ENCODE measurements around the gene DRG1.
"Not testable (repeated sequence)": the region's sequence is repeated elsewhere in the genome, so short reads cannot be mapped to it uniquely, and the experiment has no call there.

GRCh38 chr22:31482470-31482869 is 83.1 kb downstream of the DRG1 start:
- TF ChIP-seq CTCF, EP300 (IDR thresholded peaks at IDR 0.05): not testable (repeated sequence)

All from sigmoid colon (tissue), 4 donors.